OCI-LY7 (cell line): Measurements from ENCODE around the gene KEL. TPM values are rescaled to one million over a fixed set of nuclear protein-coding genes. Genes with fewer than 3 reads are reported as not detected.

Experiments used
- BruUV-seq: library from RNA; stranded (reverse); fragments of 400-500 nt; replicated peaks from 2 replicates; lab custom pipeline; 2021; lab: Mats Ljungman, UMichigan
- CTCF ChIA-PET: fragments of 300-600 bp; sonication (Branson Sonifier 250); formaldehyde crosslinking; loops from one replicate; lab custom pipeline; 2022; ENCODE audit warnings: antibody characterized with exemption; ENCODE audit not compliant: unreplicated experiment; lab: Charles Lee
- POLR2A ChIA-PET: fragments of 300-600 bp; sonication (Branson Sonifier 250); formaldehyde crosslinking; loops from one replicate; lab custom pipeline; 2022; ENCODE audit warnings: antibody characterized with exemption; lab: Charles Lee
- DNase-seq: peaks from one replicate; pipeline ENCODE4 v3.0.0-alpha.2; 2015; ENCODE audit warnings: low spot score
- H2AFZ ChIP-seq: fragments of 200-600 bp; sonication (generic), shearing (Covaris generic); 2 replicates; pipeline ENCODE4 v1.6.1; 2014; ENCODE audit warnings: mild to moderate bottlenecking, antibody characterized with exemption, low read length, moderate library complexity
- H3K27ac ChIP-seq: fragments of 200-600 bp; sonication (generic); 2 replicates; pipeline ENCODE4 v1.5.1; 2014; ENCODE audit warnings: mixed run types, low read depth, mild to moderate bottlenecking, moderate library complexity, low read length, inconsistent platforms; ENCODE audit not compliant: poor library complexity, severe bottlenecking
- H3K36me3 ChIP-seq: fragments of 200-600 bp; sonication (generic); 2 replicates; pipeline ENCODE4 v1.6.1; 2014; ENCODE audit warnings: mild to moderate bottlenecking, antibody characterized with exemption, low read length, moderate library complexity, mixed read lengths; ENCODE audit not compliant: insufficient read depth
- H3K4me1 ChIP-seq: fragments of 200-600 bp; sonication (generic); 2 replicates; pipeline ENCODE4 v1.5.1; 2014; ENCODE audit warnings: mild to moderate bottlenecking, low read length; ENCODE audit not compliant: insufficient read depth, poor library complexity, severe bottlenecking
- H3K4me2 ChIP-seq: fragments of 200-600 bp; sonication (generic); 2 replicates; pipeline ENCODE4 v1.6.1; 2014; ENCODE audit warnings: mild to moderate bottlenecking, low read length
- H3K4me3 ChIP-seq: fragments of 200-600 bp; sonication (generic); 2 replicates; pipeline ENCODE4 v1.5.1; 2014; ENCODE audit warnings: mild to moderate bottlenecking, low read depth, low read length; ENCODE audit not compliant: poor library complexity, severe bottlenecking
- H3K79me2 ChIP-seq: fragments of 200-600 bp; sonication (generic); 2 replicates; pipeline ENCODE4 v1.6.1; 2016; ENCODE audit warnings: low read depth, mild to moderate bottlenecking, low read length, moderate library complexity, mixed read lengths; ENCODE audit not compliant: insufficient read depth
- H3K9me2 ChIP-seq: fragments of 200-600 bp; sonication (generic); 2 replicates; pipeline ENCODE4 v1.6.1; 2016; ENCODE audit warnings: mild to moderate bottlenecking, low read length, mixed read lengths; ENCODE audit not compliant: insufficient read depth
- H3K9me3 ChIP-seq: fragments of 200-600 bp; sonication (generic); 2 replicates; pipeline ENCODE4 v1.6.1; 2014; ENCODE audit warnings: mild to moderate bottlenecking, mixed run types, low read length, mixed read lengths
- H4K20me1 ChIP-seq: fragments of 200-600 bp; sonication (generic); 2 replicates; pipeline ENCODE4 v1.6.1; 2014; ENCODE audit warnings: mild to moderate bottlenecking, antibody characterized with exemption, low read length, moderate library complexity, mixed read lengths; ENCODE audit not compliant: insufficient read depth
- CTCF ChIP-seq: fragments of 200-600 bp; sonication (generic); conservative IDR thresholded peaks from 2 replicates; pipeline ENCODE4 v1.5.1; 2014; ENCODE audit warnings: mild to moderate bottlenecking, antibody characterized with exemption, low read length, moderate library complexity, mixed read lengths
- EZH2phosphoT487 ChIP-seq: fragments of 200-600 bp; sonication (generic); IDR thresholded peaks from 2 replicates; pipeline ENCODE4 v1.6.1; 2018; ENCODE audit warnings: low read depth, borderline replicate concordance, mild to moderate bottlenecking, mixed run types, antibody characterized with exemption, low read length, moderate library complexity, mixed read lengths
- intact Hi-C: fragments of 100-400 bp; cut with micrococcal nuclease; formaldehyde crosslinking; loops from one replicate; pipeline ENCODE4 v1.10.0; 2022; ENCODE audit not compliant: unreplicated experiment
- total RNA-seq, 2 experiments: library from RNA; depleted of rRNA in 1 of 2; stranded (reverse); fragments of >200 nt in 1 of 2; shearing (Covaris generic) in 1 of 2; gene quantifications; 2 replicates each; pipeline ENCODE4 v1.2.3, GENCODE V29; 2014 to 2022

The KEL gene
- total RNA-seq, 2 experiments from 2014 or later = 1.5 to 2.2 TPM

- Histone ChIP-seq H3K9me3 (no peaks in the 10 kb centered on the region), H3K4me1 (no peaks in the 10 kb centered on the region), H3K9me2 (no peaks in the 10 kb centered on the region), H4K20me1 (no peaks in the 10 kb centered on the region), H3K4me3 (no peak overlapping the region), H3K4me2 (no peak overlapping the region), H3K36me3 (no peaks in the 10 kb centered on the region), H3K27ac (no peak overlapping the region), H2AFZ (no peak overlapping the region), H3K79me2 (no peaks in the 10 kb centered on the region)
- POLR2A ChIA-PET = interaction anchor here (0.6 to 1.3 kb wide), 3 partner anchors 23 to 217 kb away, joined by 3 read pairs; no protein-coding TSS in a partner anchor
- no TSS peak for BruUV-seq
- intact Hi-C loops = no loop called here
- TF ChIP-seq EZH2phosphoT487 = no peak
- no peak for TF ChIP-seq CTCF
- CTCF ChIA-PET = no interaction called here
- DNase-seq = no peak
These were observed 37.6 kb upstream of the KEL start for GRCh38 chr7:142999793-143000192.

- Histone ChIP-seq H3K4me3 (no peak overlapping the region), H2AFZ (no peak overlapping the region), H3K9me2 (no peaks in the 10 kb centered on the region), H3K27ac (no peak overlapping the region), H3K4me1 (no peaks in the 10 kb centered on the region), H3K79me2 (no peaks in the 10 kb centered on the region), H3K9me3 (no peaks in the 10 kb centered on the region), H3K4me2 (no peak overlapping the region), H3K36me3 (no peaks in the 10 kb centered on the region), H4K20me1 (no peaks in the 10 kb centered on the region)
- CTCF ChIA-PET = interaction anchor here (0.7 kb wide), 1 partner anchor 120 kb away, joined by 4 read pairs; no protein-coding TSS in a partner anchor
- POLR2A ChIA-PET = interaction anchor here (0.6 to 1.3 kb wide), 2 partner anchors 191 to 218 kb away, joined by 3 read pairs; no protein-coding TSS in a partner anchor
- no peak for DNase-seq
- BruUV-seq = no TSS peak
- intact Hi-C loops = no loop called here
- TF ChIP-seq EZH2phosphoT487 = no peak
- no peak for TF ChIP-seq CTCF
These were observed 36.8 kb upstream of the KEL start for GRCh38 chr7:142998966-142999365.

DNA sequence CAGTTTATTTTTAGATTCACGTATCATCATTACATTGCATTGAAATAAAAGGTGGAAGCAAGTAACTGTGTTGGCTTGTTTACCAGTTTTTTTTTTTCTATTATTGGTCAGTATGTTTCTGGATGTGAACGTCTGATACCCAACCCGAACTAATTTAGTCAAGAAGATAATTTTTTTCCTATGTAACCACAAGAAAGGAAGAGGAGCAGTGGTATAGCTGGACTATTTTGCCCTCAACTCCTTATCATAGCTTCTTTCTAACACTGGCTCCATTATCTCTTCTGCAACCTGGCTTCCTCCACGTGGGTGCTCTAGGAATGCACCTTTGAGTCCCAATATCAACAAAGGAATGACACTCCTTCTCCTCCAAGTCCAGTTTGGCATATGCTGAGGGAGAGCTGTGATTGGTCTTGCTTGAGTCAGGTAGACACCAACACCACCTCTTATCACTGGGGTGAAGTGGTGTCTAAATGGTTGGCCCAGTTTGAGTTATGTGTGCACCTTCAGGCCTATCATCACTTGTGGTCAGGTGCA lies 35.4 kb upstream of the KEL start:
- no TSS peak for BruUV-seq
- H3K4me3 ChIP-seq = no peak overlapping the region
- TF ChIP-seq CTCF (no peak), EZH2phosphoT487 (no peak)
- intact Hi-C loops = no loop called here
- H3K9me3 ChIP-seq = no peaks in the 10 kb centered on the region
- no peaks in the 10 kb centered on the region for H4K20me1 ChIP-seq
- no peak overlapping the region for H3K4me2 ChIP-seq
- no peak for DNase-seq
- no peaks in the 10 kb centered on the region for H3K36me3 ChIP-seq
- no peaks in the 10 kb centered on the region for H3K79me2 ChIP-seq
- no peaks in the 10 kb centered on the region for H3K4me1 ChIP-seq
- H3K27ac ChIP-seq = no peak overlapping the region
- no peaks in the 10 kb centered on the region for H3K9me2 ChIP-seq
- no peak overlapping the region for H2AFZ ChIP-seq
- ChIA-PET CTCF (interaction anchor here (0.6 kb wide), 1 partner anchor 29 kb away, joined by 3 read pairs; no protein-coding TSS in a partner anchor), POLR2A (no interaction called here)
